Fibroblast of villous mesenchyme (primary cell): Measurements from ENCODE around the gene CREB3L1. TPM values are rescaled to one million over a fixed set of nuclear protein-coding genes. Genes with fewer than 3 reads are reported as not detected.

ENCODE experiments used
- DNase-seq: peaks from one replicate; pipeline ENCODE4 v3.0.0-alpha.2; 2010; ENCODE audit warnings: low read depth
- H3K4me3 ChIP-seq: 2 replicates; pipeline ENCODE4 v1.5.1; 2011; ENCODE audit warnings: low read depth, mild to moderate bottlenecking, low read length
- CTCF ChIP-seq: IDR thresholded peaks from 2 replicates; pipeline ENCODE4 v1.5.1; 2012; ENCODE audit warnings: low read depth, mild to moderate bottlenecking, low read length; ENCODE audit not compliant: insufficient read depth
- total RNA-seq: library from RNA; depleted of rRNA; stranded (reverse); fragments of >200 nt; gene quantifications from 2 replicates; pipeline ENCODE4 v1.2.3, GENCODE V29; 2012

Gene CREB3L1
- total RNA-seq, 1 donor = 40.6 TPM

- H3K4me3 ChIP-seq = peak overlapping the region; percentile 41
- TF ChIP-seq CTCF = no peak
- DNase-seq = no peak
Observed at GRCh38 chr11:46332568-46333393, 55.3 kb downstream of the CREB3L1 start.

GRCh38 chr11:46333394-46333947 is 56.0 kb downstream of the CREB3L1 start:
- no peak for DNase-seq
- H3K4me3 ChIP-seq = peak overlapping the region; percentile 41
- TF ChIP-seq CTCF = no peak

- H3K4me3 ChIP-seq = no peak overlapping the region
- no peak for TF ChIP-seq CTCF
- DNase-seq = no peak
Observed at GRCh38 chr11:46334211-46334610, 56.7 kb downstream of the CREB3L1 start.

GRCh38 chr11:46335271-46335670 is 57.8 kb downstream of the CREB3L1 start:
- no peak for TF ChIP-seq CTCF
- H3K4me3 ChIP-seq = no peak overlapping the region
- DNase-seq = no peak

- no peak for DNase-seq
Observed at GRCh38 chr11:46335890-46336562, 58.6 kb downstream of the CREB3L1 start.

GRCh38 chr11:46336563-46337180 is 59.2 kb downstream of the CREB3L1 start:
- H3K4me3 ChIP-seq = no peak overlapping the region
- peak; percentile 95 for DNase-seq
- no peak for TF ChIP-seq CTCF

More at GRCh38 chr11:46335890-46336562, 58.6 kb downstream of the CREB3L1 start:
- no peak for TF ChIP-seq CTCF
- H3K4me3 ChIP-seq = no peak overlapping the region
